ENCODE results near the gene UTS2R. TPM values are rescaled to one million over a fixed set of nuclear protein-coding genes. Genes with fewer than 3 reads are reported as not detected.
A peak's percentile ranks its signal among the peaks of the same experiment; 100 is the strongest.

The UTS2R gene
- total RNA-seq, 1 donor = not detected

- H3K4me3 ChIP-seq (ENCODE audit: insufficient read depth, low read length) = no peak overlapping the region
- H3K4me2 ChIP-seq (ENCODE audit: insufficient read depth, low read length) = no peak overlapping the region
- no peak overlapping the region for H2AFZ ChIP-seq (ENCODE audit: low read length)
- no peaks in the 10 kb centered on the region for H4K20me1 ChIP-seq (ENCODE audit: insufficient read depth, low read length)
- TF ChIP-seq CTCF (IDR thresholded peaks at IDR 0.05; ENCODE audit: extremely low read depth, low read depth, low read length) = no peak
- peak; percentile 81 for DNase-seq (ENCODE audit: insufficient read length, low spot score, missing footprints)
- H3K27me3 ChIP-seq (ENCODE audit: insufficient read depth, low read length) = peaks cover 29% of the 10 kb centered on the region
- no peaks in the 10 kb centered on the region for H3K36me3 ChIP-seq (ENCODE audit: insufficient read depth, low read length)
- H3K27ac ChIP-seq (ENCODE audit: low read depth, low read length) = no peak overlapping the region
- no peaks in the 10 kb centered on the region for H3K9me3 ChIP-seq (ENCODE audit: low read depth, low read length)
- H3K4me1 ChIP-seq (ENCODE audit: insufficient read depth, low read length) = peaks cover 22% of the 10 kb centered on the region
- H3K79me2 ChIP-seq (ENCODE audit: insufficient read depth, low read length) = no peaks in the 10 kb centered on the region
Measured at GRCh38 chr17:82329683-82330321, 41.8 kb upstream of the UTS2R start.

- peak; percentile 97 for DNase-seq (ENCODE audit: insufficient read length, low spot score, missing footprints)
Measured at GRCh38 chr17:82330322-82331239, 41.0 kb upstream of the UTS2R start.

DNA sequence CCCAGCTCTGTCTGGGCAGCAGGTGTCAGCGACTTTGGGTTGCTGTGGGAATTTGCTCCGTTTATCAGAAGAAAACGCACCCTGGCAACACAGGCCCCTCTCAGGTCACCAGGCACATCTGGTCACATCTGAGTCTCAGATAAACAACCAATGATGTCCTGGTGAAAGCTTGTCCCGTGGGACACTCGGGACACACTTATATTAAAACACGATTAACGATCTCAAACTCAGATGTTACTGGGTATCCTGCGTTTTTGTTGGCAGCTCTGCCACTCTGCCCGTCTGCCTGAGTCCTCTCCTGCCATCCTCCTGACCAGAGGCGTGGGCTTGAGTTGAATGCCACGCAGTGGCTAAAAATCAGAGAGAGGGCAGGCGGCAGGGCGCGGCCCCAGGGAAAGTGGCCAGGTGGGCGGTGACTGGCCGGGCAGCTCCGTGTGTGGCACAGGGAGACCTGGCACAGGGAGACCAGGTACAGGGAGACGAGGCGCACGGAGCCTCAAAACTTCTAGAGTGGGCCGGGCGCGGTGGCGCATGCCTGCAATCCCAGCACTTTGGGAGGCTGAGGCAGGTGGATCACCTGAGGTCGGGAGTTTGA, 40.1 kb upstream of the UTS2R start:
- H3K36me3 ChIP-seq (ENCODE audit: insufficient read depth, low read length) = no peaks in the 10 kb centered on the region
- no peak overlapping the region for H3K4me2 ChIP-seq (ENCODE audit: insufficient read depth, low read length)
- no peak for TF ChIP-seq CTCF (IDR thresholded peaks at IDR 0.05; ENCODE audit: extremely low read depth, low read depth, low read length)
- peaks cover 27% of the 10 kb centered on the region for H3K4me1 ChIP-seq (ENCODE audit: insufficient read depth, low read length)
- no peak overlapping the region for H3K27ac ChIP-seq (ENCODE audit: low read depth, low read length)
- no peaks in the 10 kb centered on the region for H4K20me1 ChIP-seq (ENCODE audit: insufficient read depth, low read length)
- no peak overlapping the region for H3K4me3 ChIP-seq (ENCODE audit: insufficient read depth, low read length)
- DNase-seq (ENCODE audit: insufficient read length, low spot score, missing footprints) = peak; percentile 93
- H3K27me3 ChIP-seq (ENCODE audit: insufficient read depth, low read length) = peaks cover 29% of the 10 kb centered on the region
- H3K79me2 ChIP-seq (ENCODE audit: insufficient read depth, low read length) = no peaks in the 10 kb centered on the region
- H2AFZ ChIP-seq (ENCODE audit: low read length) = no peak overlapping the region
- H3K9me3 ChIP-seq (ENCODE audit: low read depth, low read length) = no peaks in the 10 kb centered on the region

More at GRCh38 chr17:82330322-82331239, 41.0 kb upstream of the UTS2R start:
- H3K36me3 ChIP-seq (ENCODE audit: insufficient read depth, low read length) = no peaks in the 10 kb centered on the region
- TF ChIP-seq CTCF (IDR thresholded peaks at IDR 0.05; ENCODE audit: extremely low read depth, low read depth, low read length) = no peak
- H3K27me3 ChIP-seq (ENCODE audit: insufficient read depth, low read length) = peaks cover 29% of the 10 kb centered on the region
- no peak overlapping the region for H3K27ac ChIP-seq (ENCODE audit: low read depth, low read length)
- H3K9me3 ChIP-seq (ENCODE audit: low read depth, low read length) = no peaks in the 10 kb centered on the region
- H3K79me2 ChIP-seq (ENCODE audit: insufficient read depth, low read length) = no peaks in the 10 kb centered on the region
- H3K4me1 ChIP-seq (ENCODE audit: insufficient read depth, low read length) = peaks cover 27% of the 10 kb centered on the region
- H3K4me3 ChIP-seq (ENCODE audit: insufficient read depth, low read length) = no peak overlapping the region
- H2AFZ ChIP-seq (ENCODE audit: low read length) = no peak overlapping the region
- H4K20me1 ChIP-seq (ENCODE audit: insufficient read depth, low read length) = no peaks in the 10 kb centered on the region
- no peak overlapping the region for H3K4me2 ChIP-seq (ENCODE audit: insufficient read depth, low read length)
